Neural progenitor cell (in vitro differentiated cells): Measurements from ENCODE around the gene NME4. TPM values are rescaled to one million over a fixed set of nuclear protein-coding genes. Genes with fewer than 3 reads are reported as not detected.

Experiments used
- DNase-seq: peaks from one replicate; pipeline ENCODE4 v3.0.0-alpha.2; 2016; ENCODE audit warnings: low spot score
- H2AFZ ChIP-seq: fragments of 200-600 bp; sonication (generic); replicated peaks from 2 replicates; pipeline ENCODE4 v1.6.1; 2016; ENCODE audit warnings: antibody characterized with exemption
- H3F3A ChIP-seq: fragments of 200-600 bp; sonication (generic); 2 replicates; pipeline ENCODE4 v1.6.1; 2016; ENCODE audit warnings: antibody characterized with exemption, low read depth
- H3K27ac ChIP-seq: fragments of 200-600 bp; sonication (generic); 2 replicates; pipeline ENCODE4 v1.5.1; 2016; ENCODE audit warnings: mild to moderate bottlenecking
- H3K27me3 ChIP-seq: fragments of 200-600 bp; sonication (generic); 2 replicates; pipeline ENCODE4 v1.6.1; 2016; ENCODE audit warnings: mild to moderate bottlenecking, moderate library complexity
- H3K36me3 ChIP-seq: fragments of 200-600 bp; sonication (generic); 2 replicates; pipeline ENCODE4 v1.5.1; 2016
- H3K4me1 ChIP-seq: fragments of 200-600 bp; sonication (generic); 2 replicates; pipeline ENCODE4 v1.6.1; 2016; ENCODE audit warnings: mixed run types
- H3K4me2 ChIP-seq: fragments of 200-600 bp; sonication (generic); 2 replicates; pipeline ENCODE4 v1.6.1; 2016
- H3K4me3 ChIP-seq: fragments of 200-600 bp; sonication (generic); 2 replicates; pipeline ENCODE4 v1.5.1; 2016
- H3K79me2 ChIP-seq: fragments of 200-600 bp; sonication (generic); 2 replicates; pipeline ENCODE4 v1.6.1; 2016; ENCODE audit warnings: low read depth
- H3K9ac ChIP-seq: fragments of 200-600 bp; sonication (generic); 2 replicates; pipeline ENCODE4 v1.6.1; 2016
- H3K9me3 ChIP-seq: fragments of 200-600 bp; sonication (generic); 2 replicates; pipeline ENCODE4 v1.5.1; 2016; ENCODE audit warnings: low read depth
- H4K20me1 ChIP-seq: fragments of 200-600 bp; sonication (generic); 2 replicates; pipeline ENCODE4 v1.6.1; 2016; ENCODE audit warnings: low read depth
- H3K27ac Mint-ChIP-seq: 3 replicates; pipeline ENCODE4 v1.8.0; 2021; ENCODE audit warnings: mixed read lengths
- H3K27me3 Mint-ChIP-seq: 2 replicates; pipeline ENCODE4 v1.8.0; 2022; ENCODE audit warnings: low read depth, mild to moderate bottlenecking, inconsistent platforms, moderate library complexity, mixed read lengths; ENCODE audit not compliant: insufficient read depth
- H3K36me3 Mint-ChIP-seq: 3 replicates; pipeline ENCODE4 v1.8.0; 2021; ENCODE audit warnings: mixed read lengths
- H3K4me1 Mint-ChIP-seq: 3 replicates; pipeline ENCODE4 v1.8.0; 2021; ENCODE audit warnings: mixed read lengths
- H3K4me3 Mint-ChIP-seq: 3 replicates; pipeline ENCODE4 v1.8.0; 2021; ENCODE audit warnings: mild to moderate bottlenecking, moderate library complexity, mixed read lengths
- H3K9me3 Mint-ChIP-seq: 3 replicates; pipeline ENCODE4 v1.8.0; 2020; ENCODE audit warnings: mixed read lengths
- EZH2 ChIP-seq: fragments of 200-600 bp; sonication (generic); IDR thresholded peaks from 2 replicates; pipeline ENCODE4 v1.6.1; 2017; ENCODE audit warnings: antibody characterized with exemption, mild to moderate bottlenecking, moderate library complexity
- EZH2phosphoT487 ChIP-seq: fragments of 200-600 bp; sonication (generic); IDR thresholded peaks from 2 replicates; pipeline ENCODE4 v1.6.1; 2017; ENCODE audit warnings: antibody characterized with exemption
- total RNA-seq: library from RNA; depleted of rRNA; stranded (reverse); fragments of >200 nt; gene quantifications from 2 replicates; pipeline ENCODE4 v1.2.3, GENCODE V29; 2015; ENCODE audit warnings: low replicate concordance
- TF ChIP-seq, protein P1 (sequence below): fragments of 200-600 bp; sonication (generic); IDR thresholded peaks from 2 replicates; pipeline ENCODE4 v1.5.1; 2017; ENCODE audit warnings: antibody characterized with exemption, mild to moderate bottlenecking

The NME4 gene
- total RNA-seq, 1 donor from 2014 or later: 93.3 TPM

DNA sequence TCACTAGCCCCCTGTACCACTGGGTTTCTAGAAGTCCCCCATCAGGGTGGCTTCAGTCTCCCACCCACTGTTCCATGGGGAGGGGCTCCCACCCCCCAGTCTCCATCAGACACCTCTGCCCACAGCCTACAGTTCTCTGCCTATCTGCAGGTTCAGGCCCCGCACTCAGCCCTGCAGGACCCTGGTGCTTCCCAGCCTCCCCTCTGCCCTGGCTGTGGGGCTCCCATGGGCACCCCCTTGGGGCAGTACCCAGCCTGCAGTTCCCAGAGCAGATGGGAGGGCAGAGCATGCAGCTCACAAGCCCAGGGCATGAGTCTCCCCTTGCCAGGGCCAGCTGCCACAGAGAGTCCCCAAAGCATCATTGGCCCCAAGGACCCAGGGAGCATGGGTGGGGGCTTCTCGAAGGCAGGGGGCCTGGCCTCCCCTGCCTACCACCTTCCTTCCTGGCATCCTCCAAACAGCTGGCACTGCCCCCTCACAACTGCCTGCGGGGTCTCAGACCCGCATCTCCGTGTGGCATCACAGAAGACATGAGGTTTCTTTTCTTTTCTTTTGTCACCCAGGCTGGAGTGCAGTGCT lies 23.9 kb upstream of the NME4 start:
- H2AFZ ChIP-seq: no peak overlapping the region
- no peak overlapping the region for H3K4me3 ChIP-seq
- Mint-ChIP-seq H3K27me3 (peaks cover 5% of the 10 kb centered on the region), H3K36me3 (peaks cover 2% of the 10 kb centered on the region), H3K27ac (no peak overlapping the region), H3K9me3 (no peaks in the 10 kb centered on the region), H3K4me3 (peak overlapping the region; percentile 63), H3K4me1 (peaks cover 9% of the 10 kb centered on the region)
- no peaks in the 10 kb centered on the region for H3K36me3 ChIP-seq
- H3K27me3 ChIP-seq: no peaks in the 10 kb centered on the region
- TF ChIP-seq EZH2: no peak
- TF ChIP-seq, protein P1, sequence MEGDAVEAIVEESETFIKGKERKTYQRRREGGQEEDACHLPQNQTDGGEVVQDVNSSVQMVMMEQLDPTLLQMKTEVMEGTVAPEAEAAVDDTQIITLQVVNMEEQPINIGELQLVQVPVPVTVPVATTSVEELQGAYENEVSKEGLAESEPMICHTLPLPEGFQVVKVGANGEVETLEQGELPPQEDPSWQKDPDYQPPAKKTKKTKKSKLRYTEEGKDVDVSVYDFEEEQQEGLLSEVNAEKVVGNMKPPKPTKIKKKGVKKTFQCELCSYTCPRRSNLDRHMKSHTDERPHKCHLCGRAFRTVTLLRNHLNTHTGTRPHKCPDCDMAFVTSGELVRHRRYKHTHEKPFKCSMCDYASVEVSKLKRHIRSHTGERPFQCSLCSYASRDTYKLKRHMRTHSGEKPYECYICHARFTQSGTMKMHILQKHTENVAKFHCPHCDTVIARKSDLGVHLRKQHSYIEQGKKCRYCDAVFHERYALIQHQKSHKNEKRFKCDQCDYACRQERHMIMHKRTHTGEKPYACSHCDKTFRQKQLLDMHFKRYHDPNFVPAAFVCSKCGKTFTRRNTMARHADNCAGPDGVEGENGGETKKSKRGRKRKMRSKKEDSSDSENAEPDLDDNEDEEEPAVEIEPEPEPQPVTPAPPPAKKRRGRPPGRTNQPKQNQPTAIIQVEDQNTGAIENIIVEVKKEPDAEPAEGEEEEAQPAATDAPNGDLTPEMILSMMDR: no peak
- no peak for TF ChIP-seq EZH2phosphoT487
- DNase-seq: no peak
- peaks cover 17% of the 10 kb centered on the region for H4K20me1 ChIP-seq
- H3K4me2 ChIP-seq: no peak overlapping the region
- no peaks in the 10 kb centered on the region for H3K9me3 ChIP-seq
- H3K79me2 ChIP-seq: no peaks in the 10 kb centered on the region
- H3K4me1 ChIP-seq: peaks cover 4% of the 10 kb centered on the region
- no peak overlapping the region for H3K9ac ChIP-seq
- no peak overlapping the region for H3K27ac ChIP-seq
- H3F3A ChIP-seq: peaks cover 5% of the 10 kb centered on the region

DNA sequence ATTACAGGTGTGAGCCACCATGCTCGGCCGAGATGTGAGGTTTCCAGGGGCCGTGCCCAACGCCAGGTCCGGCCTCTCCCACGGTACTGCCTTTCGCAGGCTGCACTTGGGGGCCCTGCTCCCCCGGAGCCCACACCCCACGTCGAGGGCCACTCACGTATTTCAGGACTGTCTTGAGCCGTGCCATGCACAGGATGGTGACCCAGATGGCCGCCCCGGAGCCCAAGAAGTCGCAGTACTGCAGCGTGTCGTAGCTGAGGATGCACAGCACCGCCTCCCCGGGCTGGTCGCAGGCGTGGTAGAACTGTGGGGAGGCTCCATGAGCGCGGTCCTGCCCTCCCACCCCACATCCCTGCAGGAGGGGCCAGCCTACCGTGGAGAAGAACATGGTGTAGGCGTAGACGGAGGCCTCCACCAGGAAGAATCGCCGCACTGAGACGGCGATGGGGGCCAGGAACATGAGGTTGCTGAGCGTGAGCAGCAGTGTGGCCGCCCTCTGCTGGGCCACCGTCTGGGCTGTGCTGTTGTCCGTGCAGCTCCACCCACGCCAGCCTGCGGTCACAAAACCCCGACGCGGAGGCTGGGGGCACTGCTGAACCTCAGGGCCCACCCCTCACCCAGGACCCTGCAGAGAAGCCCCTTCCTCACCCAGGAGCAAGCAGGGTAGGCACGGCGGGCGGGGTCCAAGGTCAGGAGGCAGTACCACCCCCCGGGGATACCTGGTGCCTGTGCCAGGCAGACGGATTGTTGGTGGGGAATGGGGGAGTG lies 23.0 kb upstream of the NME4 start:
- DNase-seq: no peak
- no peak overlapping the region for H3K4me3 ChIP-seq
- H3K27ac Mint-ChIP-seq: no peak overlapping the region

DNA sequence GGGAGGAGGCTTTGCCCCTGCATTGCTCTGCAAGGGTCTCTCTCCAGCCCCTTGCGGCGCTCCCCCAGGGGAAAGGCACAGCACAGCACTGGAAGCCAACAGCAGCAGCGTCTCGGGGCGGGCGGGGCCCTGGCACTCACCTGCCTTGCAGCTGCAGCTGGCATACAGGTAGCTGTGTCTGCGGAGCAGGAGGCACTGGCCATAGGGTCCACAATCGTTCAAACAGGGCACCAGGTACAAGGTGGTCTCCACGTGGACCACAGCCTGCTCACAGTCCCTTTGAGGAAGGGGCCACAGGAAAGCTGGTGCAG lies 22.4 kb upstream of the NME4 start:
- Mint-ChIP-seq H3K27me3 (peaks cover 2% of the 10 kb centered on the region), H3K36me3 (peaks cover 2% of the 10 kb centered on the region)

More for the DNA sequence above, 23.0 kb upstream of the NME4 start:
- Histone ChIP-seq H3K79me2 (peaks cover 5% of the 10 kb centered on the region), H3K4me2 (no peak overlapping the region), H2AFZ (no peak overlapping the region), H3K27me3 (no peaks in the 10 kb centered on the region), H3F3A (peaks cover 5% of the 10 kb centered on the region), H3K9me3 (no peaks in the 10 kb centered on the region), H3K9ac (no peak overlapping the region), H3K4me1 (peaks cover 6% of the 10 kb centered on the region), H3K36me3 (no peaks in the 10 kb centered on the region), H4K20me1 (peaks cover 20% of the 10 kb centered on the region), H3K27ac (no peak overlapping the region)
- peaks cover 9% of the 10 kb centered on the region for H3K4me1 Mint-ChIP-seq
- H3K4me3 Mint-ChIP-seq: no peak overlapping the region
- H3K36me3 Mint-ChIP-seq: peaks cover 2% of the 10 kb centered on the region
- TF ChIP-seq EZH2phosphoT487 (no peak), EZH2 (no peak)
- TF ChIP-seq, protein P1: no peak
- H3K27me3 Mint-ChIP-seq: peaks cover 5% of the 10 kb centered on the region
- no peaks in the 10 kb centered on the region for H3K9me3 Mint-ChIP-seq

More for the DNA sequence above, 22.4 kb upstream of the NME4 start:
- H3K79me2 ChIP-seq: peaks cover 10% of the 10 kb centered on the region
- H3K9ac ChIP-seq: no peak overlapping the region
- no peak overlapping the region for H3K4me3 Mint-ChIP-seq
- peaks cover 10% of the 10 kb centered on the region for H3K4me1 ChIP-seq
- peaks cover 9% of the 10 kb centered on the region for H3K4me1 Mint-ChIP-seq
- H3K36me3 ChIP-seq: no peaks in the 10 kb centered on the region
- no peak for DNase-seq
- H3K27ac ChIP-seq: no peak overlapping the region
- H4K20me1 ChIP-seq: peaks cover 20% of the 10 kb centered on the region
- no peak overlapping the region for H2AFZ ChIP-seq
- no peak overlapping the region for H3K4me3 ChIP-seq
- no peaks in the 10 kb centered on the region for H3K27me3 ChIP-seq
- no peak overlapping the region for H3K27ac Mint-ChIP-seq
- H3K9me3 Mint-ChIP-seq: no peaks in the 10 kb centered on the region
- TF ChIP-seq, protein P1: no peak
- no peak for TF ChIP-seq EZH2phosphoT487
- peaks cover 5% of the 10 kb centered on the region for H3F3A ChIP-seq
- no peaks in the 10 kb centered on the region for H3K9me3 ChIP-seq
- no peak overlapping the region for H3K4me2 ChIP-seq
